GM12875 (cell line): ENCODE results near the gene DPF1.
A peak's percentile ranks its signal among the peaks of the same experiment; 100 is the strongest.
"Not testable (repeated sequence)": the region's sequence is repeated elsewhere in the genome, so short reads cannot be mapped to it uniquely, and the experiment has no call there.

Source experiments
- H3K4me3 ChIP-seq: one replicate; pipeline ENCODE4 v1.5.1; 2011; ENCODE audit warnings: low read depth, low read length, control low read depth
- CTCF ChIP-seq: IDR thresholded peaks from 2 replicates; pipeline ENCODE4 v1.5.1; 2011; ENCODE audit warnings: low read depth, mild to moderate bottlenecking, control low read depth, inconsistent platforms, low read length, moderate library complexity, borderline replicate concordance; ENCODE audit not compliant: insufficient read depth

Gene DPF1

GRCh38 chr19:38233740-38234251, 9.8 kb upstream of the DPF1 start:
- TF ChIP-seq CTCF = peak; percentile 85
- H3K4me3 ChIP-seq = no peak overlapping the region

GRCh38 chr19:38231918-38232317, 7.9 kb upstream of the DPF1 start:
- no peak for TF ChIP-seq CTCF
- H3K4me3 ChIP-seq = no peak overlapping the region

- not testable (repeated sequence) for H3K4me3 ChIP-seq
Observed at GRCh38 chr19:38230506-38231133, 6.6 kb upstream of the DPF1 start.

GRCh38 chr19:38229585-38230073, 5.6 kb upstream of the DPF1 start:
- H3K4me3 ChIP-seq = no peak overlapping the region
- no peak for TF ChIP-seq CTCF

GRCh38 chr19:38228491-38229439, 4.7 kb upstream of the DPF1 start:
- H3K4me3 ChIP-seq = peak overlapping the region; percentile 39
- no peak for TF ChIP-seq CTCF

GRCh38 chr19:38228005-38228377, 4.0 kb upstream of the DPF1 start:
- H3K4me3 ChIP-seq = no peak overlapping the region
- no peak for TF ChIP-seq CTCF

- no peak overlapping the region for H3K4me3 ChIP-seq
- no peak for TF ChIP-seq CTCF
Observed at GRCh38 chr19:38227287-38228004, 3.4 kb upstream of the DPF1 start.

- H3K4me3 ChIP-seq = not testable (repeated sequence)
Observed at GRCh38 chr19:38224863-38225218, 819 bp upstream of the DPF1 start.
